ENCODE data around the gene WDR44.
"Not testable (repeated sequence)": the region's sequence is repeated elsewhere in the genome, so short reads cannot be mapped to it uniquely, and the experiment has no call there.

Gene WDR44, protein sequence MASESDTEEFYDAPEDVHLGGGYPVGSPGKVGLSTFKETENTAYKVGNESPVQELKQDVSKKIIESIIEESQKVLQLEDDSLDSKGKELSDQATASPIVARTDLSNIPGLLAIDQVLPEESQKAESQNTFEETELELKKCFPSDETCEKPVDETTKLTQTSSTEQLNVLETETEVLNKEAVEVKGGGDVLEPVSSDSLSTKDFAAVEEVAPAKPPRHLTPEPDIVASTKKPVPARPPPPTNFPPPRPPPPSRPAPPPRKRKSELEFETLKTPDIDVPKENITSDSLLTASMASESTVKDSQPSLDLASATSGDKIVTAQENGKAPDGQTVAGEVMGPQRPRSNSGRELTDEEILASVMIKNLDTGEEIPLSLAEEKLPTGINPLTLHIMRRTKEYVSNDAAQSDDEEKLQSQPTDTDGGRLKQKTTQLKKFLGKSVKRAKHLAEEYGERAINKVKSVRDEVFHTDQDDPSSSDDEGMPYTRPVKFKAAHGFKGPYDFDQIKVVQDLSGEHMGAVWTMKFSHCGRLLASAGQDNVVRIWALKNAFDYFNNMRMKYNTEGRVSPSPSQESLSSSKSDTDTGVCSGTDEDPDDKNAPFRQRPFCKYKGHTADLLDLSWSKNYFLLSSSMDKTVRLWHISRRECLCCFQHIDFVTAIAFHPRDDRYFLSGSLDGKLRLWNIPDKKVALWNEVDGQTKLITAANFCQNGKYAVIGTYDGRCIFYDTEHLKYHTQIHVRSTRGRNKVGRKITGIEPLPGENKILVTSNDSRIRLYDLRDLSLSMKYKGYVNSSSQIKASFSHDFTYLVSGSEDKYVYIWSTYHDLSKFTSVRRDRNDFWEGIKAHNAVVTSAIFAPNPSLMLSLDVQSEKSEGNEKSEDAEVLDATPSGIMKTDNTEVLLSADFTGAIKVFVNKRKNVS

DNA sequence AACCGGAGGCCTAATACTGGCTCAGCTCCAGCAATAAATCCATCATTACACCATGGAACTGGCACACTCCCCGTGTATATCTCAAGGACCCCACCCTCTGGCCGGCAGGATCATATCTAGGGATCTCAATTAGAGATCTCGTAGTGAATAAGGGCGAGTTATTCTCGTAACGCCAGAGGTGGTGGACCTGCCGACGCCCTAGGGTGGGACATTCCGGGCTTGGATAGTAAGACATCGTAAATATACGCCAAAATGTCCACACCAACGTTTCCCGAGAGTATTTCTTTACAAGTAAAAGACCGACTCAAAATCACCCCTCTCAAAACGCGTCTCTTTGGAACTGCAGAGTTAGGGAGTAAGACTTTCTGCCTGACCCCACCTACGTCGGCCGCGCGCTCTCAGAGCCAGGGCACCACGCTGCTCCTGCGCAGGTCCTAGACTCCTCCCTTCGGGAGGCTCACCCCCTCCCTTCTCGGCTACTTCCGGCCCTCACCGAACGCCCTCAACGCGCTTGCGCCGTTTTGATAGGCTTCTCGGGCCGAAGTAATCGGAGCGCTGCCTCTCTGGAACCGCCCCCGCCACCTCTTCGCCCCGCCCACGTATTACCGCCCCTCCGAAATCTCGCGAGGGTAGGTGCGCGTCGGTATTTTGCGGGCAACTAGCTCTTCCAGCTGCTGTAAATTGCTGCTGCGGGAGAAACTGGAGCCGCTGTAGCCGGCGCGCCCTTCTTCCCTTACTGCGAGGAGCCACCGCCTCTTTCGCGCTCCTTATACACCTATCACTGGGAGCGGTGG lies at the start of gene WDR44:
Gene WDR44, plus strand, starts transcription at position 643 of the 794 bp plus-strand sequence. CDS start 398 bp downstream, outside the sequence.
- Histone ChIP-seq H3K27ac (ENCODE audit: low read depth, low read length) (peak within 1 kb of the TSS; percentile 95), H3K4me1 (ENCODE audit: control insufficient read depth, insufficient read depth, low read length, unreplicated experiment) (peaks cover 15% of the 10 kb centered on the region), H2AFZ (ENCODE audit: low read length, unreplicated experiment) (peak within 1 kb of the TSS; percentile 78), H3K27me3 (ENCODE audit: insufficient read depth, low read length) (no peaks in the 10 kb centered on the region), H3K79me2 (ENCODE audit: control insufficient read depth, insufficient read depth, low read length, unreplicated experiment) (peaks cover 41% of the 10 kb centered on the region), H3K36me3 (ENCODE audit: insufficient read depth, low read length) (no peaks in the 10 kb centered on the region), H3K4me3 (ENCODE audit: low read depth, low read length) (peak within 1 kb of the TSS; percentile 87)

DNA sequence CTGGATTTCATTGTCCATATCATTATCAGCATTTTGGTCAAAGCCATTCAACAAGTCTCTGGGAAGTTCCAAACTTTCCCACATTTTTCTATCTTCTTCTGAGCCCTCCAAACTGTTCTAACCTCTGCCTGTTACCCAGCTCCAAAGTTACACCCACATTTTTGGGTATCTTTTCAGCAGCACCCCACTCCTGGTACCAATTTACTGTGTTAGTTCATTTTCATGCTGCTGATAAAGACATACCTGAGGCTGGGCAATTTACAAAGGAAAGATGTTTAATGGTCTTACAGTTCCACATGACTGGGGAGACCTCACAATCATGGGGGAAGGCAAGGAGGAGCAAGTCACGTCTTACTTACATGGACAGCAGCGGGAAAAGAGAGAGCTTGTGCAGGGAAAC lies 40.1 kb upstream of the WDR44 start:
- not testable (repeated sequence) for H3K4me1 ChIP-seq (ENCODE audit: control insufficient read depth, insufficient read depth, low read length, unreplicated experiment); H3K79me2 ChIP-seq (ENCODE audit: control insufficient read depth, insufficient read depth, low read length, unreplicated experiment); H3K27me3 ChIP-seq (ENCODE audit: insufficient read depth, low read length); H3K27ac ChIP-seq (ENCODE audit: low read depth, low read length); H3K4me3 ChIP-seq (ENCODE audit: low read depth, low read length); H3K36me3 ChIP-seq (ENCODE audit: insufficient read depth, low read length); H2AFZ ChIP-seq (ENCODE audit: low read length, unreplicated experiment)

- H3K4me1 ChIP-seq (ENCODE audit: control insufficient read depth, insufficient read depth, low read length, unreplicated experiment) = no peaks in the 10 kb centered on the region
- H3K27me3 ChIP-seq (ENCODE audit: insufficient read depth, low read length) = peaks cover 7% of the 10 kb centered on the region; the same call in 1 of the 2 replicates
- H3K27ac ChIP-seq (ENCODE audit: low read depth, low read length) = no peak overlapping the region
- H3K79me2 ChIP-seq (ENCODE audit: control insufficient read depth, insufficient read depth, low read length, unreplicated experiment) = no peaks in the 10 kb centered on the region
- no peak overlapping the region for H2AFZ ChIP-seq (ENCODE audit: low read length, unreplicated experiment)
- H3K36me3 ChIP-seq (ENCODE audit: insufficient read depth, low read length) = no peaks in the 10 kb centered on the region
- no peak overlapping the region for H3K4me3 ChIP-seq (ENCODE audit: low read depth, low read length)
Observed at GRCh38 chrX:118315529-118315928, 30.4 kb upstream of the WDR44 start.

GRCh38 chrX:118324588-118324987 lies 21.3 kb upstream of the WDR44 start:
- Histone ChIP-seq H3K36me3 (ENCODE audit: insufficient read depth, low read length) (no peaks in the 10 kb centered on the region), H3K4me1 (ENCODE audit: control insufficient read depth, insufficient read depth, low read length, unreplicated experiment) (no peaks in the 10 kb centered on the region), H3K79me2 (ENCODE audit: control insufficient read depth, insufficient read depth, low read length, unreplicated experiment) (no peaks in the 10 kb centered on the region), H3K27ac (ENCODE audit: low read depth, low read length) (no peak overlapping the region), H3K4me3 (ENCODE audit: low read depth, low read length) (no peak overlapping the region), H2AFZ (ENCODE audit: low read length, unreplicated experiment) (no peak overlapping the region), H3K27me3 (ENCODE audit: insufficient read depth, low read length) (no peaks in the 10 kb centered on the region)

DNA sequence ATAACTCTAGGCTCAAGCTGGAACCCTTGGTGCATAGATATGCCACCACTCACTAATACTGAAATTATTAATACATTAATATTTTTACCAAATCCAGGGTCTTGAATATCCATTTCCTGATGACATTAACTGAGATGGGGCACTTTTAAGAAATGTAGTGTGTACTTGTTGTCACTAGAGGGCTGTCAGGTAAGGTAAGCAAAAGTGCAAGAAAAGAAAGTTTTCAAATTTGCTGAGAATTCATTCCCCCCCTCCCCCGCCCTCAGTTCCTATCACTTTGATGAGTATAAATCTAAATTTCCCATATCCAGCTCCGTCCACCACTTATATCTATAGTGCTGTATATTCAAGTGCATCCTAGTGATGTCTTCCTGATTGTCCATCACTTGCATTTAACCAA lies 20.5 kb upstream of the WDR44 start:
- Histone ChIP-seq H3K4me3 (ENCODE audit: low read depth, low read length) (no peak overlapping the region), H3K36me3 (ENCODE audit: insufficient read depth, low read length) (no peaks in the 10 kb centered on the region), H2AFZ (ENCODE audit: low read length, unreplicated experiment) (no peak overlapping the region), H3K4me1 (ENCODE audit: control insufficient read depth, insufficient read depth, low read length, unreplicated experiment) (no peaks in the 10 kb centered on the region), H3K27me3 (ENCODE audit: insufficient read depth, low read length) (no peaks in the 10 kb centered on the region), H3K27ac (ENCODE audit: low read depth, low read length) (no peak overlapping the region), H3K79me2 (ENCODE audit: control insufficient read depth, insufficient read depth, low read length, unreplicated experiment) (no peaks in the 10 kb centered on the region)

DNA sequence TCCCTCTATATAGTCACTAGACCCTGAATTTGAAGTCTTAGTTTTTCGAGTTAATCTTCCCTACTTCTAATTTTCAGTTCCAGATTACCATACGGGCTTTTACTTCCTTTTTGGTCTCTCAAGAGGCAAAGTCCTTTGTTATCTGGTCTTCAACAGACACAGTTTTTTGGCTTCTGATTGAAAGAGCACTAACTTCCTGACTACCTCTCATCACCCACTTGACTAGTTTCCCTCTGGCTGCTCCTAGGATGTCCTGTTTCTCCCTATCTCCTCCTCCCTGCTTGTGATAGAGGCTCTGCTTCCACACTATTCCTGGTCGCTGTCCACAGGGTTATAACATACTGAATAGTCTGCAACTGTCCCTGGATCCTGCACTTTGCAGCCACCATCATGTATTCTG lies 16.7 kb upstream of the WDR44 start:
- H3K79me2 ChIP-seq (ENCODE audit: control insufficient read depth, insufficient read depth, low read length, unreplicated experiment) = no peaks in the 10 kb centered on the region
- no peak overlapping the region for H3K27ac ChIP-seq (ENCODE audit: low read depth, low read length)
- H3K27me3 ChIP-seq (ENCODE audit: insufficient read depth, low read length) = no peaks in the 10 kb centered on the region
- H3K36me3 ChIP-seq (ENCODE audit: insufficient read depth, low read length) = no peaks in the 10 kb centered on the region
- no peak overlapping the region for H3K4me3 ChIP-seq (ENCODE audit: low read depth, low read length)
- no peak overlapping the region for H2AFZ ChIP-seq (ENCODE audit: low read length, unreplicated experiment)
- H3K4me1 ChIP-seq (ENCODE audit: control insufficient read depth, insufficient read depth, low read length, unreplicated experiment) = no peaks in the 10 kb centered on the region

DNA sequence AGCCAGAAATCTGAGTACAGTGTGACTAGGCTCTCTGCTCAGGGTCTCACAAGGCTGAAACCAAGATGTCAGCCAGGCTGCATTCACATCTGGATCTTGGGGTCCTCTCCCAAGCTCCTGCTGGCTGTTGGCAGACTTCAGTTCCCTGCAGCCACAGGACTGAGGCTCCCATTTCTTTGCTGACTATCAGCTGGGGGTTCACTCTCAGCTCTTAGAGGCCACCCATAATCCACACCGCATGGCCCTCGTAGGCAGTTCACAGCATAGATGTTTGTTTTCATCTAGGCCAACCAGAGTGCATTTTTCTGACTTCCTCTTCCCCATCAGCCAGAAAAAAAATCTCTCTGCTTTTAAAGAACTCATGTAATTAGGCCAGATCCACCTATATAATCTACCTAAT lies 8.2 kb upstream of the WDR44 start:
- H2AFZ ChIP-seq (ENCODE audit: low read length, unreplicated experiment) = no peak overlapping the region
- H3K4me3 ChIP-seq (ENCODE audit: low read depth, low read length) = no peak overlapping the region
- no peaks in the 10 kb centered on the region for H3K36me3 ChIP-seq (ENCODE audit: insufficient read depth, low read length)
- no peaks in the 10 kb centered on the region for H3K4me1 ChIP-seq (ENCODE audit: control insufficient read depth, insufficient read depth, low read length, unreplicated experiment)
- no peak overlapping the region for H3K27ac ChIP-seq (ENCODE audit: low read depth, low read length)
- no peaks in the 10 kb centered on the region for H3K79me2 ChIP-seq (ENCODE audit: control insufficient read depth, insufficient read depth, low read length, unreplicated experiment)
- no peaks in the 10 kb centered on the region for H3K27me3 ChIP-seq (ENCODE audit: insufficient read depth, low read length)

- Histone ChIP-seq H3K36me3 (ENCODE audit: insufficient read depth, low read length) (no peaks in the 10 kb centered on the region), H3K4me1 (ENCODE audit: control insufficient read depth, insufficient read depth, low read length, unreplicated experiment) (no peaks in the 10 kb centered on the region), H3K4me3 (ENCODE audit: low read depth, low read length) (no peak overlapping the region), H3K27ac (ENCODE audit: low read depth, low read length) (no peak overlapping the region), H2AFZ (ENCODE audit: low read length, unreplicated experiment) (no peak overlapping the region), H3K79me2 (ENCODE audit: control insufficient read depth, insufficient read depth, low read length, unreplicated experiment) (no peaks in the 10 kb centered on the region), H3K27me3 (ENCODE audit: insufficient read depth, low read length) (no peaks in the 10 kb centered on the region)
Observed at GRCh38 chrX:118338930-118339329, 7.0 kb upstream of the WDR44 start.

- no peaks in the 10 kb centered on the region for H3K36me3 ChIP-seq (ENCODE audit: insufficient read depth, low read length)
- H3K79me2 ChIP-seq (ENCODE audit: control insufficient read depth, insufficient read depth, low read length, unreplicated experiment) = peaks cover 35% of the 10 kb centered on the region
- peaks cover 11% of the 10 kb centered on the region for H3K4me1 ChIP-seq (ENCODE audit: control insufficient read depth, insufficient read depth, low read length, unreplicated experiment)
- peak overlapping the region; percentile 95 for H3K27ac ChIP-seq (ENCODE audit: low read depth, low read length)
- H2AFZ ChIP-seq (ENCODE audit: low read length, unreplicated experiment) = peak overlapping the region; percentile 78
- peak overlapping the region; percentile 87 for H3K4me3 ChIP-seq (ENCODE audit: low read depth, low read length)
- H3K27me3 ChIP-seq (ENCODE audit: insufficient read depth, low read length) = no peaks in the 10 kb centered on the region
Observed at GRCh38 chrX:118345045-118345463, 852 bp upstream of the WDR44 start.

All from ACC112 (cell line).